ENCODE measurements around the gene NR4A3. TPM values are rescaled to one million over a fixed set of nuclear protein-coding genes. Genes with fewer than 3 reads are reported as not detected.

NR4A3 gene
- total RNA-seq, 1 experiment from 2014 or later = 0.24 TPM

DNA sequence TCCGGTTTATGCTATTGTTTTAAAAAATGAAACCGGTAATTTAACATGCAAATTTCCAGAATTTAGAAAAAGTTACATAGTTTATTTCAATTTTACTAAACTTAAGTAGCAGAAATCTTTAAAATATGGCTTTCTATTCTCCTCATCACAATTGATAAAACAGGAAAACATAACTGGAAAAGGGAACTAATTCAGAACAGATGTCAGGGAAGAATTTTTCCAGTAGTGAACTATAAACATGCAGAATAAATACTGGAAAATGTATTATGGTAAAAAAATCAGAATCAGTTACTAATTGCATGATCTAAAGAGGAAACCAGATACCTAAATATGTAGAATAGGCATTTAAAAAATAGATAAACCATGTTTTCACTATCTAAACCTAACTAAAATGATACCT, 7.3 kb upstream of the NR4A3 start:
- peaks cover 14% of the 10 kb centered on the region for H3K4me1 ChIP-seq (ENCODE audit: insufficient read depth, low read length)
- H4K8ac ChIP-seq (replicated peaks; ENCODE audit: insufficient read length, low read depth, low read length) = no peak overlapping the region
- no peak overlapping the region for H2AFZ ChIP-seq (ENCODE audit: low read length)
- H2BK120ac ChIP-seq (ENCODE audit: low read depth, low read length, poor library complexity, severe bottlenecking) = no peak overlapping the region
- H2BK12ac ChIP-seq (ENCODE audit: insufficient read length, low read depth, low read length) = no peak overlapping the region
- H3K14ac ChIP-seq (ENCODE audit: insufficient read depth, low read length) = no peak overlapping the region
- no peak overlapping the region for H2AK5ac ChIP-seq (ENCODE audit: insufficient read length, low read length)
- H3K79me2 ChIP-seq (ENCODE audit: insufficient read depth, low read length) = no peaks in the 10 kb centered on the region
- no peak overlapping the region for H3K4ac ChIP-seq (ENCODE audit: low read depth, low read length)
- H3K9ac ChIP-seq (ENCODE audit: extremely low read depth, insufficient read length, low read length) = no peak overlapping the region
- H2BK5ac ChIP-seq (ENCODE audit: insufficient read length, low read length) = no peak overlapping the region
- Mint-ChIP-seq H3K27me3 (ENCODE audit: low read depth) (peaks cover 2% of the 10 kb centered on the region), H3K4me1 (peaks cover 52 to 60% of the 10 kb centered on the region in 2 experiments), H3K27ac (no peak overlapping the region), H3K36me3 (ENCODE audit: insufficient read depth in 1 of 3, low read depth in 3 of 3) (no peaks in the 10 kb centered on the region), H3K9me3 (no peaks in the 10 kb centered on the region), H3K4me3 (no peak overlapping the region)
- no peaks in the 10 kb centered on the region for H4K20me1 ChIP-seq (ENCODE audit: control insufficient read depth, insufficient read depth, insufficient read length)
- no peak overlapping the region for H3K27ac ChIP-seq (ENCODE audit: insufficient read length, low read depth, low read length)
- no peaks in the 10 kb centered on the region for H3K27me3 ChIP-seq (ENCODE audit: insufficient read depth, low read length)
- H2BK15ac ChIP-seq (ENCODE audit: low read depth, low read length) = no peak overlapping the region
- no peaks in the 10 kb centered on the region for H3K79me1 ChIP-seq (ENCODE audit: insufficient read depth, low read depth, low read length, poor library complexity, severe bottlenecking)
- H4K91ac ChIP-seq (ENCODE audit: insufficient read length, low read depth, low read length) = no peak overlapping the region
- no peak overlapping the region for H2BK20ac ChIP-seq (ENCODE audit: low read depth, low read length, poor library complexity, severe bottlenecking)
- DNase-seq = no peak
- no peak overlapping the region for H4K5ac ChIP-seq (ENCODE audit: insufficient read length, low read depth, low read length)
- H3K9me3 ChIP-seq (ENCODE audit: control insufficient read depth, low read depth, low read length) = no peaks in the 10 kb centered on the region
- H3K56ac ChIP-seq (ENCODE audit: insufficient read length, low read depth, low read length) = no peak overlapping the region
- no peak overlapping the region for H3K23ac ChIP-seq (ENCODE audit: insufficient read length, low read depth, low read length)
- H3T11ph ChIP-seq (ENCODE audit: low read length) = no peak overlapping the region
- WGBS (ENCODE audit: extremely low coverage, insufficient read length, low lambda C conversion rate) = no CpG with 5 or more reads among the region's 2 CpGs
- no peaks in the 10 kb centered on the region for H3K23me2 ChIP-seq (ENCODE audit: insufficient read length, low read depth, low read length, poor library complexity, severe bottlenecking)
- H3K18ac ChIP-seq (ENCODE audit: insufficient read length, low read depth, low read length) = no peak overlapping the region
- TF ChIP-seq, protein P1, sequence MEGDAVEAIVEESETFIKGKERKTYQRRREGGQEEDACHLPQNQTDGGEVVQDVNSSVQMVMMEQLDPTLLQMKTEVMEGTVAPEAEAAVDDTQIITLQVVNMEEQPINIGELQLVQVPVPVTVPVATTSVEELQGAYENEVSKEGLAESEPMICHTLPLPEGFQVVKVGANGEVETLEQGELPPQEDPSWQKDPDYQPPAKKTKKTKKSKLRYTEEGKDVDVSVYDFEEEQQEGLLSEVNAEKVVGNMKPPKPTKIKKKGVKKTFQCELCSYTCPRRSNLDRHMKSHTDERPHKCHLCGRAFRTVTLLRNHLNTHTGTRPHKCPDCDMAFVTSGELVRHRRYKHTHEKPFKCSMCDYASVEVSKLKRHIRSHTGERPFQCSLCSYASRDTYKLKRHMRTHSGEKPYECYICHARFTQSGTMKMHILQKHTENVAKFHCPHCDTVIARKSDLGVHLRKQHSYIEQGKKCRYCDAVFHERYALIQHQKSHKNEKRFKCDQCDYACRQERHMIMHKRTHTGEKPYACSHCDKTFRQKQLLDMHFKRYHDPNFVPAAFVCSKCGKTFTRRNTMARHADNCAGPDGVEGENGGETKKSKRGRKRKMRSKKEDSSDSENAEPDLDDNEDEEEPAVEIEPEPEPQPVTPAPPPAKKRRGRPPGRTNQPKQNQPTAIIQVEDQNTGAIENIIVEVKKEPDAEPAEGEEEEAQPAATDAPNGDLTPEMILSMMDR (conservative IDR thresholded peaks at IDR 0.05) = no peak
- H3K4me2 ChIP-seq (ENCODE audit: insufficient read depth, insufficient read length, low read length) = no peak overlapping the region

Data from H9 (cell line).